OCI-LY3 (cell line): Measurements from ENCODE around the gene COL4A4.

Experiments
- EZH2phosphoT487 ChIP-seq: fragments of 200-600 bp; shearing (Covaris generic); IDR thresholded peaks from 2 replicates; pipeline ENCODE4 v1.6.1; 2018; ENCODE audit warnings: antibody characterized with exemption, mixed run types, low read depth
- TF ChIP-seq, protein P1 (sequence below): fragments of 200-600, 300-600 bp; sonication (generic); IDR thresholded peaks from 2 replicates; pipeline ENCODE4 v1.5.1; 2014; ENCODE audit warnings: antibody characterized with exemption, low read length, low read depth

DNA sequence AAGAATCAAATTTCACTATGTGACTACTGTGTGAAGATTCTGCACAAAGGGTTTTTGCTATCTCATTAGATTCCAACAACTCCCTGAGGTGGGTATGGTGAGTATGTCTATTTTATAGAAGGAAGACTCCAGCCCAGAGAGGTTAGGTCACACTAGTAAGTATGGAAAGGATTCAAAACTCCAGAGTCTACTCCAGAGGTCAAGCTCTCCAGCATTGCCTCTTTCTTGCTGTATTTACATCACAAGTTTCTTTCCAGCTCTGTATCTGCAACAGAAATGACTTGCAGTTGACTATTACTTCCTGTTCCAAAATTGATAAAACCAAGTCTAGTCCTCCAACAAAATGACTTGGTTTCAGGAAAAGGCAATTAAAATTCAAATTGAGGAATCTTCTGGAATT, 2.1 kb downstream of the COL4A4 start:
- TF ChIP-seq, protein P1, sequence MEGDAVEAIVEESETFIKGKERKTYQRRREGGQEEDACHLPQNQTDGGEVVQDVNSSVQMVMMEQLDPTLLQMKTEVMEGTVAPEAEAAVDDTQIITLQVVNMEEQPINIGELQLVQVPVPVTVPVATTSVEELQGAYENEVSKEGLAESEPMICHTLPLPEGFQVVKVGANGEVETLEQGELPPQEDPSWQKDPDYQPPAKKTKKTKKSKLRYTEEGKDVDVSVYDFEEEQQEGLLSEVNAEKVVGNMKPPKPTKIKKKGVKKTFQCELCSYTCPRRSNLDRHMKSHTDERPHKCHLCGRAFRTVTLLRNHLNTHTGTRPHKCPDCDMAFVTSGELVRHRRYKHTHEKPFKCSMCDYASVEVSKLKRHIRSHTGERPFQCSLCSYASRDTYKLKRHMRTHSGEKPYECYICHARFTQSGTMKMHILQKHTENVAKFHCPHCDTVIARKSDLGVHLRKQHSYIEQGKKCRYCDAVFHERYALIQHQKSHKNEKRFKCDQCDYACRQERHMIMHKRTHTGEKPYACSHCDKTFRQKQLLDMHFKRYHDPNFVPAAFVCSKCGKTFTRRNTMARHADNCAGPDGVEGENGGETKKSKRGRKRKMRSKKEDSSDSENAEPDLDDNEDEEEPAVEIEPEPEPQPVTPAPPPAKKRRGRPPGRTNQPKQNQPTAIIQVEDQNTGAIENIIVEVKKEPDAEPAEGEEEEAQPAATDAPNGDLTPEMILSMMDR: no peak
- TF ChIP-seq EZH2phosphoT487: no peak
